Measurements from ENCODE around the gene S1PR5.

DNA sequence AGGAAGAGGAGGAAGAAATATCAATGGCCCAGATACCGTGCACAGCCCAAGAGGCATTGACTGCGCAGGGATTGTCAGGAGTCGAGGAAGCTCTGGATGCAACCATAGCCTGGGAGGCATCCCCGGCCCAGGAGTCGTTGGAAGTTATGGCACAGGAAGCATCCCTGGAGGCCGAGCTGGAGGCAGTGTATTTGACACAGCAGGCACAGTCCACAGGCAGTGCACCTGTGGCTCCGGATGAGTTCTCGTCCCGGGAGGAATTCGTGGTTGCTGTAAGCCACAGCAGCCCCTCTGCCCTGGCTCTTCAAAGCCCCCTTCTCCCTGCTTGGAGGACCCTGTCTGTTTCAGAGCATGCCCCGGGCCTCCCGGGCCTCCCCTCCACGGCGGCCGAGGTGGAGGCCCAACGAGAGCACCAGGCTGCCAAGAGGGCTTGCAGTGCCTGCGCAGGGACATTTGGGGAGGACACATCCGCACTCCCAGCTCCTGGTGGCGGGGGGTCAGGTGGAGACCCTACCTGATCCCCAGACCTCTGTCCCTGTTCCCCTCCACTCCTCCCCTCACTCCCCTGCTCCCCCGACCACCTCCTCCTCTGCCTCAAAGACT, 50.0 kb downstream of the S1PR5 start:
- TF ChIP-seq, protein P1, sequence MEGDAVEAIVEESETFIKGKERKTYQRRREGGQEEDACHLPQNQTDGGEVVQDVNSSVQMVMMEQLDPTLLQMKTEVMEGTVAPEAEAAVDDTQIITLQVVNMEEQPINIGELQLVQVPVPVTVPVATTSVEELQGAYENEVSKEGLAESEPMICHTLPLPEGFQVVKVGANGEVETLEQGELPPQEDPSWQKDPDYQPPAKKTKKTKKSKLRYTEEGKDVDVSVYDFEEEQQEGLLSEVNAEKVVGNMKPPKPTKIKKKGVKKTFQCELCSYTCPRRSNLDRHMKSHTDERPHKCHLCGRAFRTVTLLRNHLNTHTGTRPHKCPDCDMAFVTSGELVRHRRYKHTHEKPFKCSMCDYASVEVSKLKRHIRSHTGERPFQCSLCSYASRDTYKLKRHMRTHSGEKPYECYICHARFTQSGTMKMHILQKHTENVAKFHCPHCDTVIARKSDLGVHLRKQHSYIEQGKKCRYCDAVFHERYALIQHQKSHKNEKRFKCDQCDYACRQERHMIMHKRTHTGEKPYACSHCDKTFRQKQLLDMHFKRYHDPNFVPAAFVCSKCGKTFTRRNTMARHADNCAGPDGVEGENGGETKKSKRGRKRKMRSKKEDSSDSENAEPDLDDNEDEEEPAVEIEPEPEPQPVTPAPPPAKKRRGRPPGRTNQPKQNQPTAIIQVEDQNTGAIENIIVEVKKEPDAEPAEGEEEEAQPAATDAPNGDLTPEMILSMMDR (IDR thresholded peaks at IDR 0.05), result no peak
- TF ChIP-seq EP300 (IDR thresholded peaks at IDR 0.05) (no peak), POLR2A (IDR thresholded peaks at IDR 0.05) (no peak)
